Measurements from ENCODE around the gene VRTN. TPM values are rescaled to one million over a fixed set of nuclear protein-coding genes. Genes with fewer than 3 reads are reported as not detected.
"Not testable (repeated sequence)": the region's sequence is repeated elsewhere in the genome, so short reads cannot be mapped to it uniquely, and the experiment has no call there.

Gene VRTN
- total RNA-seq, 1 donor from 2014 or later = not detected

GRCh38 chr14:74349757-74350156 lies 1.5 kb downstream of the VRTN start:
- no peak for DNase-seq

- DNase-seq = no peak
These were observed 2.1 kb downstream of the VRTN start for GRCh38 chr14:74350211-74350927.

GRCh38 chr14:74350928-74351323 lies 2.7 kb downstream of the VRTN start:
- DNase-seq = no peak

GRCh38 chr14:74356892-74357575 lies 8.8 kb downstream of the VRTN start:
- no peak for DNase-seq

GRCh38 chr14:74357585-74357984 lies 9.3 kb downstream of the VRTN start:
- DNase-seq = no peak

GRCh38 chr14:74358176-74358829 lies 10.0 kb downstream of the VRTN start:
- DNase-seq = no peak

- DNase-seq = no peak
These were observed 11.9 kb downstream of the VRTN start for GRCh38 chr14:74360163-74360562.

- DNase-seq = peak; percentile 88
These were observed 14.2 kb downstream of the VRTN start for GRCh38 chr14:74362361-74362915.

GRCh38 chr14:74364271-74364880 lies 16.1 kb downstream of the VRTN start:
- DNase-seq = no peak

GRCh38 chr14:74368026-74368425 lies 19.8 kb downstream of the VRTN start:
- no peak for DNase-seq

- no peak for DNase-seq
These were observed 20.2 kb downstream of the VRTN start for GRCh38 chr14:74368441-74368840.

- DNase-seq = no peak
These were observed 29.9 kb downstream of the VRTN start for GRCh38 chr14:74377976-74378690.

GRCh38 chr14:74380172-74380571 lies 31.9 kb downstream of the VRTN start:
- no peak for DNase-seq

GRCh38 chr14:74380845-74381244 lies 32.6 kb downstream of the VRTN start:
- no peak for DNase-seq

- DNase-seq = not testable (repeated sequence)
These were observed 33.3 kb downstream of the VRTN start for GRCh38 chr14:74381571-74381970.

GRCh38 chr14:74382231-74382630 lies 34.0 kb downstream of the VRTN start:
- DNase-seq = no peak

GRCh38 chr14:74389980-74390379 lies 41.7 kb downstream of the VRTN start:
- DNase-seq = no peak

GRCh38 chr14:74390505-74390904 lies 42.2 kb downstream of the VRTN start:
- DNase-seq = not testable (repeated sequence)

GRCh38 chr14:74391479-74391878 lies 43.2 kb downstream of the VRTN start:
- DNase-seq = no peak

- DNase-seq = no peak
These were observed 44.6 kb downstream of the VRTN start for GRCh38 chr14:74392616-74393570.

GRCh38 chr14:74394549-74394948 lies 46.3 kb downstream of the VRTN start:
- DNase-seq = no peak
